ENCODE data around the gene CBARP.

GRCh38 chr19:1238369-1239303 is 831 bp upstream of the CBARP start:
- TF ChIP-seq POLR2A (IDR thresholded peaks at IDR 0.05; ENCODE audit: low read depth) (no peak), CTCF (IDR thresholded peaks at IDR 0.05) (no peak), EP300 (IDR thresholded peaks at IDR 0.05) (no peak)

All from esophagus muscularis mucosa (tissue), 4 donors.